ENCODE data around the gene ABCA12. TPM values are rescaled to one million over a fixed set of nuclear protein-coding genes. Genes with fewer than 3 reads are reported as not detected.

ABCA12 gene
- total and polyA plus RNA-seq, 9 of the 15 experiments (the other 6 are each of a cell fraction or from before 2014, with no cell fraction given): 0.02 to 0.03 TPM; not detected in 7

- WGBS (ENCODE audit: insufficient coverage, low coverage, missing lambda C conversion rate): 6% methylated on average over 3 of the region's 5 CpGs
- CTCF ChIA-PET (ENCODE audit: low intra/inter-chr PET ratio): no interaction called here
- H3K27me3 ChIP-seq (ENCODE audit: control insufficient read depth in 2 of 2, insufficient read depth in 2 of 2, low read length in 2 of 2): no peaks in the 10 kb centered on the region
- TF ChIP-seq RBFOX2 (IDR thresholded peaks at IDR 0.05; ENCODE audit: low read depth, low read length): no peak
- no peak for TF ChIP-seq NCOA6 (IDR thresholded peaks at IDR 0.05)
- no peak for TF ChIP-seq FOXP1 (CRISPR knock-in tag; IDR thresholded peaks at IDR 0.05)
- TF ChIP-seq VEZF1 (CRISPR knock-in tag; IDR thresholded peaks at IDR 0.05): no peak
- TF ChIP-seq ZNF253 (CRISPR knock-in tag; conservative IDR thresholded peaks at IDR 0.05): no peak
- TF ChIP-seq CCAR2 (IDR thresholded peaks at IDR 0.05; ENCODE audit: low read depth, low read length): no peak
- no peak for TF ChIP-seq PHB (CRISPR knock-in tag; IDR thresholded peaks at IDR 0.05)
- TF ChIP-seq ARID1B (IDR thresholded peaks at IDR 0.05): no peak
- TF ChIP-seq ZBTB49 (CRISPR knock-in tag; IDR thresholded peaks at IDR 0.05; ENCODE audit: borderline replicate concordance): no peak
- no peak for TF ChIP-seq POLR2H (tag; IDR thresholded peaks at IDR 0.05; ENCODE audit: low read depth)
- no peaks in the 10 kb centered on the region for H3K9me1 ChIP-seq (ENCODE audit: control insufficient read depth, insufficient read depth, low read length)
- no peak overlapping the region for H3K4me3 ChIP-seq
- no peaks in the 10 kb centered on the region for H3K9me3 ChIP-seq (replicated peaks; ENCODE audit: control insufficient read depth, insufficient read depth, low read depth, low read length)
- H3K9ac ChIP-seq (ENCODE audit: insufficient read depth in 1 of 2, low read depth in 2 of 2, low read length in 2 of 2): no peak overlapping the region
- H3K36me3 ChIP-seq (ENCODE audit: control insufficient read depth, insufficient read depth, low read length): no peaks in the 10 kb centered on the region
- no peaks in the 10 kb centered on the region for H4K20me1 ChIP-seq (replicated peaks; ENCODE audit: control insufficient read depth, insufficient read depth, low read length)
- intact Hi-C loops (cut with micrococcal nuclease) (no loop called here), in situ Hi-C loops (cut with MboI) (no loop called here)
- no peaks in the 10 kb centered on the region for H3K79me2 ChIP-seq (ENCODE audit: control insufficient read depth, insufficient read depth, low read length)
- no peak for ATAC-seq
- DNase-seq (ENCODE audit: extremely low read depth in 1 of 4, low spot score in 3 of 4): no peak
- no peak overlapping the region for H3K4me2 ChIP-seq (ENCODE audit: insufficient read depth, low read length)
- H2AFZ ChIP-seq (ENCODE audit: low read depth, low read length): no peak overlapping the region
- no TSS peak for BruUV-seq (replicated peaks)
- no peaks in the 10 kb centered on the region; a peak in 1 of 5 replicates for H3K4me1 ChIP-seq (replicated peaks in 1 of 2; ENCODE audit: control insufficient read depth in 2 of 2, insufficient read depth in 2 of 2, low read length in 2 of 2)
- POLR2A ChIA-PET: interaction anchor here (0.7 kb wide), 1 partner anchor 209 kb away, joined by 3 read pairs; no protein-coding TSS in a partner anchor
- H3K27ac ChIP-seq (ENCODE audit: extremely low read depth, low read depth, low read length): no peak overlapping the region
- FAIRE-seq: no peak
These were observed 5.9 kb upstream of the ABCA12 start for GRCh38 chr2:215144106-215144875.
